IMR-90 (cell line): ENCODE results near the gene C1orf52. TPM values are rescaled to one million over a fixed set of nuclear protein-coding genes. Genes with fewer than 3 reads are reported as not detected.

ENCODE experiments used
- ATAC-seq: fragments of 200-7000 bp; cut with Tn5 transposase; 2 replicates; pipeline ENCODE4 v1.9.1; 2020; ENCODE audit warnings: low read depth, mild to moderate bottlenecking, moderate library complexity
- BruUV-seq: library from RNA; stranded (reverse); fragments of 400-500 nt; replicated peaks from 2 replicates; lab custom pipeline; 2021; lab: Mats Ljungman, UMichigan
- CTCF ChIA-PET: fragments of 300-600 bp; formaldehyde crosslinking; extraction: SDS; loops from one replicate; lab custom pipeline; 2021; ENCODE audit warnings: antibody characterized with exemption; lab: Yijun Ruan, JAX
- POLR2A ChIA-PET: fragments of 300-600 bp; sonication (Branson Sonifier 250); formaldehyde crosslinking; loops from one replicate; lab custom pipeline; 2022; ENCODE audit warnings: antibody characterized with exemption; ENCODE audit not compliant: unreplicated experiment; lab: Charles Lee
- DNase-seq: peaks from one replicate; pipeline ENCODE4 v3.0.0; 2013
- H2AFZ ChIP-seq: replicated peaks from 2 replicates; pipeline ENCODE3; 2013; ENCODE audit warnings: low read length, mild to moderate bottlenecking; ENCODE audit not compliant: poor library complexity
- H2AK5ac ChIP-seq: 2 replicates; pipeline ENCODE4 v1.6.1; 2013; ENCODE audit warnings: low read depth, low read length, inconsistent platforms
- H2AK9ac ChIP-seq: replicated peaks from 2 replicates; pipeline ENCODE3; 2013; ENCODE audit warnings: mild to moderate bottlenecking, low read depth, low read length, moderate library complexity; ENCODE audit not compliant: poor library complexity
- H2BK120ac ChIP-seq: 2 replicates; pipeline ENCODE4 v1.6.1; 2013; ENCODE audit warnings: low read depth, low read length, inconsistent platforms
- H2BK15ac ChIP-seq: 3 replicates; pipeline ENCODE4 v1.6.1; 2013; ENCODE audit warnings: low read depth, low read length, inconsistent platforms
- H2BK20ac ChIP-seq: 2 replicates; pipeline ENCODE4 v1.6.1; 2013; ENCODE audit warnings: low read depth, mild to moderate bottlenecking, inconsistent platforms, low read length, moderate library complexity
- H2BK5ac ChIP-seq: 2 replicates; pipeline ENCODE4 v1.6.1; 2013; ENCODE audit warnings: mild to moderate bottlenecking, low read depth, low read length, inconsistent platforms; ENCODE audit not compliant: poor library complexity, severe bottlenecking
- H3K14ac ChIP-seq: replicated peaks from 2 replicates; pipeline ENCODE4 v1.6.1; 2013; ENCODE audit warnings: low read depth, low read length, inconsistent platforms
- H3K18ac ChIP-seq: 2 replicates; pipeline ENCODE4 v1.6.1; 2013; ENCODE audit warnings: low read depth, low read length, control low read depth
- H3K23ac ChIP-seq: 2 replicates; pipeline ENCODE4 v1.6.1; 2013; ENCODE audit warnings: low read depth, low read length, inconsistent platforms
- H3K27ac ChIP-seq: 2 replicates; pipeline ENCODE4 v1.5.1; 2013; ENCODE audit warnings: mild to moderate bottlenecking, control low read depth, low read length; ENCODE audit not compliant: insufficient read depth
- H3K27me3 ChIP-seq: 2 replicates; pipeline ENCODE4 v1.6.1; 2013; ENCODE audit warnings: low read length; ENCODE audit not compliant: control insufficient read depth, insufficient read depth
- H3K36me3 ChIP-seq: 2 replicates; pipeline ENCODE4 v1.6.1; 2013; ENCODE audit warnings: low read length, mixed read lengths; ENCODE audit not compliant: control insufficient read depth, insufficient read depth
- H3K4ac ChIP-seq: 2 replicates; pipeline ENCODE4 v1.6.1; 2013; ENCODE audit warnings: low read depth, low read length, inconsistent platforms
- H3K4me1 ChIP-seq: 2 replicates; pipeline ENCODE4 v1.6.1; 2013; ENCODE audit warnings: low read length, mixed read lengths; ENCODE audit not compliant: control insufficient read depth, insufficient read depth
- H3K4me2 ChIP-seq: 2 replicates; pipeline ENCODE4 v1.6.1; 2013; ENCODE audit warnings: low read depth, mild to moderate bottlenecking, control low read depth, low read length, moderate library complexity
- H3K4me3 ChIP-seq: 2 replicates; pipeline ENCODE4 v1.5.1; 2013; ENCODE audit warnings: low read depth, mild to moderate bottlenecking, control low read depth, low read length, moderate library complexity; ENCODE audit not compliant: insufficient read depth
- H3K56ac ChIP-seq: 2 replicates; pipeline ENCODE4 v1.6.1; 2013; ENCODE audit warnings: low read length, inconsistent platforms; ENCODE audit not compliant: insufficient read depth; ENCODE audit errors: extremely low read depth
- H3K79me1 ChIP-seq, 2 experiments: 2 replicates each; pipeline ENCODE4 v1.6.1; 2013; ENCODE audit warnings: low read length in 2 of 2, inconsistent platforms in 1 of 2, low read depth in 1 of 2
- H3K9ac ChIP-seq: 2 replicates; pipeline ENCODE4 v1.6.1; 2013; ENCODE audit warnings: low read depth, low read length, control low read depth
- H3K9me1 ChIP-seq: 2 replicates; pipeline ENCODE4 v1.6.1; 2013; ENCODE audit warnings: low read length, inconsistent platforms; ENCODE audit not compliant: insufficient read depth
- H3K9me3 ChIP-seq: 2 replicates; pipeline ENCODE4 v1.6.1; 2013; ENCODE audit warnings: low read length; ENCODE audit not compliant: control insufficient read depth, insufficient read depth
- H4K20me1 ChIP-seq: 2 replicates; pipeline ENCODE4 v1.6.1; 2013; ENCODE audit warnings: low read length, inconsistent platforms; ENCODE audit not compliant: insufficient read depth
- H4K5ac ChIP-seq: 2 replicates; pipeline ENCODE4 v1.6.1; 2013; ENCODE audit warnings: mild to moderate bottlenecking, low read depth, low read length, control low read depth
- H4K8ac ChIP-seq, 2 experiments: 2 replicates each; pipeline ENCODE4 v1.6.1; 2013; ENCODE audit warnings: low read depth in 2 of 2, low read length in 2 of 2, control low read depth in 1 of 2, inconsistent platforms in 1 of 2
- H4K91ac ChIP-seq: 2 replicates; pipeline ENCODE4 v1.6.1; 2013; ENCODE audit warnings: low read depth, low read length, inconsistent platforms; ENCODE audit not compliant: insufficient read depth
- BHLHE40 ChIP-seq: fragments of 150-350 bp; IDR thresholded peaks from 2 replicates; pipeline ENCODE4 v1.6.1; 2016; ENCODE audit warnings: mild to moderate bottlenecking, low read depth, low read length
- CEBPB ChIP-seq: IDR thresholded peaks from 2 replicates; pipeline ENCODE4 v1.6.1; 2012; ENCODE audit warnings: low read depth, low read length, improper control_type of control experiment
- CHD1 ChIP-seq: IDR thresholded peaks from 2 replicates; pipeline ENCODE4 v1.6.1; 2012; ENCODE audit warnings: low read depth, low read length, improper control_type of control experiment
- FOS ChIP-seq: fragments of 150-350 bp; IDR thresholded peaks from 2 replicates; pipeline ENCODE4 v1.6.1; 2016; ENCODE audit warnings: low read depth, low read length
- MAFK ChIP-seq: IDR thresholded peaks from 2 replicates; pipeline ENCODE4 v1.6.1; 2012; ENCODE audit warnings: low read depth, low read length, improper control_type of control experiment
- MAZ ChIP-seq: IDR thresholded peaks from 2 replicates; pipeline ENCODE4 v1.6.1; 2012; ENCODE audit warnings: low read depth, mild to moderate bottlenecking, low read length, improper control_type of control experiment, moderate library complexity, borderline replicate concordance
- MXI1 ChIP-seq: IDR thresholded peaks from 2 replicates; pipeline ENCODE4 v1.6.1; 2012; ENCODE audit warnings: low read depth, mild to moderate bottlenecking, low read length, moderate library complexity, borderline replicate concordance
- NFE2L2 ChIP-seq: fragments of 150-350 bp; IDR thresholded peaks from 2 replicates; pipeline ENCODE4 v1.6.1; 2016; ENCODE audit warnings: low read depth, mild to moderate bottlenecking, low read length
- POLR2A ChIP-seq: IDR thresholded peaks from 2 replicates; pipeline ENCODE4 v1.6.1; 2012; ENCODE audit warnings: mild to moderate bottlenecking, low read depth, low read length
- RAD21 ChIP-seq: IDR thresholded peaks from 2 replicates; pipeline ENCODE4 v1.6.1; 2012; ENCODE audit warnings: low read length, improper control_type of control experiment
- RCOR1 ChIP-seq: IDR thresholded peaks from 2 replicates; pipeline ENCODE4 v1.6.1; 2012; ENCODE audit warnings: mild to moderate bottlenecking, low read length, improper control_type of control experiment; ENCODE audit not compliant: insufficient replicate concordance
- RFX5 ChIP-seq: IDR thresholded peaks from 2 replicates; pipeline ENCODE4 v1.8.0; 2012; ENCODE audit warnings: low read depth, mild to moderate bottlenecking, low read length, moderate library complexity
- SMC3 ChIP-seq: fragments of 150-350 bp; IDR thresholded peaks from 2 replicates; pipeline ENCODE4 v1.6.1; 2016; ENCODE audit warnings: low read depth, mild to moderate bottlenecking, antibody characterized with exemption, low read length, moderate library complexity
- WGBS, 2 experiments: methylation state at CpG; one replicate each; pipeline versions ENCODE4 v1.1.5 to v1.1.7; 2013; ENCODE audit warnings: missing lambda C conversion rate in 2 of 2; ENCODE audit not compliant: insufficient read length in 1 of 2; ENCODE audit errors: extremely low coverage in 2 of 2; 5-methylcytosine and 5-hydroxymethylcytosine counted together
- dilution Hi-C: fragments of 300-500 bp; cut with HindIII; formaldehyde crosslinking; loops from one replicate; pipeline ENCODE4 v1.14.3; 2018; ENCODE audit warnings: low sequenced_read_pairs; ENCODE audit not compliant: unreplicated experiment
- in situ Hi-C: fragments of 300-500 bp; cut with MboI; formaldehyde crosslinking; loops from 3 replicates; pipeline ENCODE4 v1.14.3; 2019; ENCODE audit warnings: low sequenced_read_pairs, inconsistent platforms, mixed read lengths
- intact Hi-C: fragments of 100-400 bp; cut with micrococcal nuclease; formaldehyde crosslinking; loops from 2 replicates; pipeline ENCODE4 v1.10.0; 2022
- polyA plus RNA-seq, 3 experiments: library from polyadenylated mRNA; depleted of rRNA; stranded (reverse); fragments of >200 nt; gene quantifications; 2 replicates each; pipeline ENCODE4 v1.2.3, GENCODE V29; 2012; ENCODE audit warnings: low replicate concordance in 1 of 3
- total RNA-seq: library from RNA; depleted of rRNA; stranded (reverse); fragments of >200 nt; gene quantifications from 2 replicates; pipeline ENCODE4 v1.2.3, GENCODE V29; 2012
- TF ChIP-seq, protein P1 (sequence below): fragments of 150-350 bp; IDR thresholded peaks from 2 replicates; pipeline ENCODE4 v1.6.1; 2017; ENCODE audit warnings: mild to moderate bottlenecking, antibody characterized with exemption, low read length, low read depth
- TF ChIP-seq, protein P2 (sequence below): fragments of 150-350 bp; IDR thresholded peaks from 2 replicates; pipeline ENCODE4 v1.6.1; 2016; ENCODE audit warnings: low read depth, mild to moderate bottlenecking, low read length, moderate library complexity, borderline replicate concordance
- TF ChIP-seq, protein P3 (sequence below): conservative IDR thresholded peaks from 2 replicates; pipeline ENCODE4 v1.5.1; 2012; ENCODE audit warnings: mild to moderate bottlenecking, low read depth, low read length, improper control_type of control experiment

C1orf52 gene
- total and polyA plus RNA-seq, 2 of the 4 experiments (the other 2 are of a cell fraction), result 16.3 to 33.5 TPM

DNA sequence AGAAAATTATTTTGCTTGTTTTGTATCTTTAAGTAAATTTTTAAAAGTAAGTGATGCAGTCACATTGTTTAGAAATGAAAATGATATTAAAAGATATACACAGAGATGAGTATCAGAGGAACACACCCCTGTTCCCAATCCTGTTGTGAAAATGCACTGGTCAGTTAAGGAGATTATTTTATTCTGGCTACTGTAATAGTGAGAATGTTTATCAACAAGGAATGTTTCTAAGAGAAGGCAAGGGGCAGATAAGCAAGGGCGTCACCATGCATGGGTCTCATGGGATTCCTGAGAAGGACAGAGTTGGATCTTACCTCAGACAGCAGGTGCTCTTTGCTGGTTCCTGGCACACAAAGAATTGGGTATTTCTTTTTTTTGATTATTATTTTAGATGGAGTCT lies 21.8 kb downstream of the C1orf52 start:
- Histone ChIP-seq H2AFZ (no peak overlapping the region), H2BK20ac (no peak overlapping the region), H4K91ac (no peak overlapping the region), H3K18ac (no peak overlapping the region), H2AK9ac (no peak overlapping the region), H3K23ac (no peak overlapping the region), H3K9me3 (no peaks in the 10 kb centered on the region), H3K4me1 (peaks cover 10% of the 10 kb centered on the region), H3K4ac (no peak overlapping the region), H4K5ac (no peak overlapping the region), H3K9ac (no peak overlapping the region), H3K4me2 (no peak overlapping the region), H4K8ac (no peak overlapping the region), H3K27me3 (peaks cover 2% of the 10 kb centered on the region; the same call in 1 of the 2 replicates), H2BK15ac (no peak overlapping the region), H3K56ac (no peak overlapping the region), H3K9me1 (no peaks in the 10 kb centered on the region), H3K36me3 (no peaks in the 10 kb centered on the region), H2BK5ac (no peak overlapping the region), H2AK5ac (no peak overlapping the region), H2BK120ac (no peak overlapping the region), H3K14ac (no peak overlapping the region), H3K27ac (no peak overlapping the region), H3K79me1 (no peaks in the 10 kb centered on the region), H4K20me1 (no peaks in the 10 kb centered on the region), H3K4me3 (no peak overlapping the region)
- dilution Hi-C loops (no loop called here), in situ Hi-C loops (no loop called here), intact Hi-C loops (no loop called here)
- BruUV-seq, result no TSS peak
- ATAC-seq (no peak), DNase-seq (no peak)
- CTCF ChIA-PET, result no interaction called here
- POLR2A ChIA-PET, result no interaction called here
- TF ChIP-seq MAFK (no peak), NFE2L2 (no peak), RCOR1 (no peak), RFX5 (no peak), FOS (no peak), CHD1 (no peak), CEBPB (no peak), MAZ (no peak), BHLHE40 (no peak), POLR2A (no peak), MXI1 (no peak), SMC3 (no peak), RAD21 (no peak)
- TF ChIP-seq, protein P1, sequence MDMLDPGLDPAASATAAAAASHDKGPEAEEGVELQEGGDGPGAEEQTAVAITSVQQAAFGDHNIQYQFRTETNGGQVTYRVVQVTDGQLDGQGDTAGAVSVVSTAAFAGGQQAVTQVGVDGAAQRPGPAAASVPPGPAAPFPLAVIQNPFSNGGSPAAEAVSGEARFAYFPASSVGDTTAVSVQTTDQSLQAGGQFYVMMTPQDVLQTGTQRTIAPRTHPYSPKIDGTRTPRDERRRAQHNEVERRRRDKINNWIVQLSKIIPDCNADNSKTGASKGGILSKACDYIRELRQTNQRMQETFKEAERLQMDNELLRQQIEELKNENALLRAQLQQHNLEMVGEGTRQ, result no peak
- TF ChIP-seq, protein P2, sequence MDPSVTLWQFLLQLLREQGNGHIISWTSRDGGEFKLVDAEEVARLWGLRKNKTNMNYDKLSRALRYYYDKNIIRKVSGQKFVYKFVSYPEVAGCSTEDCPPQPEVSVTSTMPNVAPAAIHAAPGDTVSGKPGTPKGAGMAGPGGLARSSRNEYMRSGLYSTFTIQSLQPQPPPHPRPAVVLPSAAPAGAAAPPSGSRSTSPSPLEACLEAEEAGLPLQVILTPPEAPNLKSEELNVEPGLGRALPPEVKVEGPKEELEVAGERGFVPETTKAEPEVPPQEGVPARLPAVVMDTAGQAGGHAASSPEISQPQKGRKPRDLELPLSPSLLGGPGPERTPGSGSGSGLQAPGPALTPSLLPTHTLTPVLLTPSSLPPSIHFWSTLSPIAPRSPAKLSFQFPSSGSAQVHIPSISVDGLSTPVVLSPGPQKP, result no peak
- TF ChIP-seq, protein P3, sequence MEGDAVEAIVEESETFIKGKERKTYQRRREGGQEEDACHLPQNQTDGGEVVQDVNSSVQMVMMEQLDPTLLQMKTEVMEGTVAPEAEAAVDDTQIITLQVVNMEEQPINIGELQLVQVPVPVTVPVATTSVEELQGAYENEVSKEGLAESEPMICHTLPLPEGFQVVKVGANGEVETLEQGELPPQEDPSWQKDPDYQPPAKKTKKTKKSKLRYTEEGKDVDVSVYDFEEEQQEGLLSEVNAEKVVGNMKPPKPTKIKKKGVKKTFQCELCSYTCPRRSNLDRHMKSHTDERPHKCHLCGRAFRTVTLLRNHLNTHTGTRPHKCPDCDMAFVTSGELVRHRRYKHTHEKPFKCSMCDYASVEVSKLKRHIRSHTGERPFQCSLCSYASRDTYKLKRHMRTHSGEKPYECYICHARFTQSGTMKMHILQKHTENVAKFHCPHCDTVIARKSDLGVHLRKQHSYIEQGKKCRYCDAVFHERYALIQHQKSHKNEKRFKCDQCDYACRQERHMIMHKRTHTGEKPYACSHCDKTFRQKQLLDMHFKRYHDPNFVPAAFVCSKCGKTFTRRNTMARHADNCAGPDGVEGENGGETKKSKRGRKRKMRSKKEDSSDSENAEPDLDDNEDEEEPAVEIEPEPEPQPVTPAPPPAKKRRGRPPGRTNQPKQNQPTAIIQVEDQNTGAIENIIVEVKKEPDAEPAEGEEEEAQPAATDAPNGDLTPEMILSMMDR, result no peak
- WGBS, 2 experiments, result no CpG with 5 or more reads among the region's 1 CpG
